GM18861 (cell line): Measurements from ENCODE around the gene HERC2.

Source experiments
- ATAC-seq: cut with Tn5 transposase; IDR thresholded peaks from one replicate; pipeline ENCODE4 v1.9.1; 2021; ENCODE audit not compliant: unreplicated experiment

The HERC2 gene

GRCh38 chr15:28116521-28117431, 205.2 kb downstream of the HERC2 start:
- no peak for ATAC-seq

DNA sequence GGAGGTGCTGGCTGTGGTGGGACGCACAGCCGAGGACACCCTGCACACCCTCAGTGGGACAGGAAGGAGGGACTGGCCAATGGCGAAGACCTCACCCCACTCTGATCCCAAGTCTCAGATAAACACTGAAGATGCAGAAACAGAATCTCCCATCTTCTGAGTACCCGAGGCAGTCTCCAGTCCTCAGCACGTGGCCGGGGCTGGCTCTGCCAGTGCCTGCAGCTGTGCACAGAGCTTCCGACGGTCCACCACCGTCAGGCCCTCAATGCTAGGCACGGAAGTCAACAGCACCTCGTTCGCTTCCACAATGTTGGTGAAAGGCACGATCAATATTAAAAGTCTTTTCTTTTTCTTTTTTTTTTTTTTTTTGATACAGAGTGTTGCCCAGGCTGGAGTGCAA, 206.1 kb downstream of the HERC2 start:
- no peak for ATAC-seq

DNA sequence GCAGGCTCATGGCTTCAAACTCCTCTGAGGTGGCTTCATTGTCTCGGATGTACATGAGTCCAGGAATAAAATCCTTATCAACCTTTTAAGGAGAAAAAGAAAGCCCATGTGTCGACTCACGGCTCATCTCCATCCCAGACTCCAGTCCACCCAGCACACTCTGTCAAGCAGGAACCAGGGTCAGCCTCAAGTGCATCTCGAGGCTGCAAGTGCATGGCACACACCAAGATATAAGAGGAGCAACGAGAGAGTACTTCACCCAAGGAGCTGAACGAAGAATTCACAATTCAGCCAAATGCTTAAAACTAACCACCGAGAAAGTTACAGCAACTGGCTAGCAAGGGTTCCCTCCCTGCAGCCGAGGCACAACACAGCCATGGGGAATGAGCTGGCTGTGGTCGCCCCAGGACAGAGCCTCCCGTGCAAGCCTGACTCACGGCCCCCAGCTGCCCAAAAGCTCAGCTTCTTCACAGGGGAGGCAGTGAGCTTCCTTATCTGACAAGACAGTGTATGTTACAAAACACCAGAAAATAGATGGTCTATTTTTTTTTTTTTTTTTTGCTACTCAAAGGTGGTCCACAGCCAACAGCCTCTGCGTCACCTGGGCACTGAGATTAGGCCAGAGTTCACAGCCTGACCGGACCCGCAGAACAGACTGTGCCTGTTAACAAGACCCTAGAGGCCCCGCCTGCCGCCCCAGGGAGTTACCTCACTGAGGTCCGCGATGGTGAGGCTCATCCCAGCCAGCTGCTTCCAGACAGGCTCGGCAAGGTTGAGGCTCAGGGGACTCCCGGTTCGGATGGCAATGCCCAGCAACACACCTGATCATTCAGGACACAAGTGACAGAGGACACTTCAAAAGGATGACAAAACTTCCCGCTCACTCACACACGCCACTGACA, 207.0 kb downstream of the HERC2 start:
- no peak for ATAC-seq

GRCh38 chr15:28114114-28114455, 207.9 kb downstream of the HERC2 start:
- ATAC-seq = no peak

GRCh38 chr15:28113394-28114113, 208.4 kb downstream of the HERC2 start:
- ATAC-seq = no peak

DNA sequence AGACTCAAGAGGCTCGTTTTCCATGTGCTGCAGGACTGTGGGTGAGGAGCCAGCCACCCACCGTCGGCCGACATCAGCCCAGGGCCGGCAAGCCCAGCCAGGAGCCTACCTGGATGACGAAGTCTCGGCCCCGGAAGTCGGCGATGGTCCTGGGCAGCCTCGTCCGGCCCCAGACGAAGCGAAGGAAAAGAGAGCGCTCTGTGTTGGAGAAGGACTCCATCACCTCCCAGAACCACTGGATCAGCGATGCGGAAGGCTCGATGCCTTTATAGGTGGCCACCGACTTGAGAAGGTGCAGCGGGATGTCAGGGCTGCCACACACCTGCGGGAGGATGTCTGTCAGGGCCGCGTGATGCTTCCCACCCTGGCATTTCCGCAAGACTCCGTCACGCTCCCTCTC, 209.0 kb downstream of the HERC2 start:
- no peak for ATAC-seq

GRCh38 chr15:28112101-28112760, 209.7 kb downstream of the HERC2 start:
- ATAC-seq = no peak

GRCh38 chr15:28111543-28111942, 210.4 kb downstream of the HERC2 start:
- ATAC-seq = no peak

DNA sequence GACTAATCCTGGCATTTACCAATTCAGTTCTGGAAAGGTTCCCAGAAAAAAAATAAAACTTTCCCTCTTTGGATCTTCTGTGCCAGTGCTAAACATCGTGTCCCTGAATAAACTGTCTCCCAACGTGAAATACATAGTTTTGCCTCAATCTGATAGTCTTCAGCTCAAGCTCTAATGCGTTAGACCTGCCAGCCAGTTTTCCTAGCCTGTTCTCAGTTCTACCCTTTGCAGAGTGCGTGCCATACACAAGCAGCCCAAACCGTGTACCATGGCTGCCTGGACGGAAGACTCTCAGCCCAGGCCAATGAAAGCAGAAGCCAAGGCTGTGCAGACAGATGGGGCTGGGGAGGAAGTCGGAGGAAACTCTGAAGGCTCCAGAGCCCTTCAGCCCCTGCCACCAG, 211.5 kb downstream of the HERC2 start:
- ATAC-seq = no peak

- no peak for ATAC-seq
Measured at GRCh38 chr15:28109626-28110455, 212.1 kb downstream of the HERC2 start.

- no peak for ATAC-seq
Measured at GRCh38 chr15:28107904-28108275, 214.1 kb downstream of the HERC2 start.

- no peak for ATAC-seq
Measured at GRCh38 chr15:28107111-28107903, 214.7 kb downstream of the HERC2 start.

DNA sequence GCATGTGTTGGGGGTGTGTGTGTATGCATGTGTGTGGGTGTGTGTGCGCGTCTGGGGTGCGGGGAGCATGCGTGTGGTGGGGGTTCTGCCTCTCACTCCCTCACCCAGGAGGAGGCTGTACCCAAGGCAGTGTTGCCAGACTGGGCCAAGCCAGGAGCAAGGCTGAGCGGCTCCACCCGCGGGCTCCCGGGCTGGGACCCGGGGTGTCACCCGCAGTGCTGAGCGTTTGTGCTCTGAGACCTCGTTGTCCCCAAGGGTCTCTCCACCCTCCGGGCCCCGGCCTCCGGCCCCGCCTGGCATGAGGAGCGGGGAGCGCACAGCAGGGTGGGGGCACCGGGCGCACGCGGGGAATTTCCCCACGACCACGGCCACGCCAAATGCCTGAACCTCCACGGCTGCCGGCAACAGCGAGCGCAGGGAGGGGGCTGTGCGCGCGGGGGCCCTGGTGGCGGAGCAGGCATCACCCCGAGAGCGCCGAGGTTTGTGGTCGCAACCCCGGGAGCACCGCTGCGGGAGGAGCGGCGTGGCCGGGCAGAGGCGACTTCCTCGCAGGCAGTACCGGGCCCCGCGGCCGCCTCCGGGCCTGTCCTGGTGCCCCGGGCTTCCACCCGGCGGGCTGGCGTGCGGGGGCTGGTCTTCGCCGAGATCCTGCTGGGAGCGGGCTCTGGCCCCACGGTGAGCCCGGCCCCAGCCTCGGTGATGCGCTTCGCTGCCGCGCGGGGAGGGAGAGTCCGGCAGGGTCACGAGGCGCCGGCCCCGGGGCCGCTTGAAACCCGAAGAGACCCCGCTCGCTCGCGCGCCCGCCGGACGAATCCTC, 215.5 kb downstream of the HERC2 start:
- ATAC-seq = no peak

- ATAC-seq = no peak
Measured at GRCh38 chr15:28105793-28106192, 216.2 kb downstream of the HERC2 start.

DNA sequence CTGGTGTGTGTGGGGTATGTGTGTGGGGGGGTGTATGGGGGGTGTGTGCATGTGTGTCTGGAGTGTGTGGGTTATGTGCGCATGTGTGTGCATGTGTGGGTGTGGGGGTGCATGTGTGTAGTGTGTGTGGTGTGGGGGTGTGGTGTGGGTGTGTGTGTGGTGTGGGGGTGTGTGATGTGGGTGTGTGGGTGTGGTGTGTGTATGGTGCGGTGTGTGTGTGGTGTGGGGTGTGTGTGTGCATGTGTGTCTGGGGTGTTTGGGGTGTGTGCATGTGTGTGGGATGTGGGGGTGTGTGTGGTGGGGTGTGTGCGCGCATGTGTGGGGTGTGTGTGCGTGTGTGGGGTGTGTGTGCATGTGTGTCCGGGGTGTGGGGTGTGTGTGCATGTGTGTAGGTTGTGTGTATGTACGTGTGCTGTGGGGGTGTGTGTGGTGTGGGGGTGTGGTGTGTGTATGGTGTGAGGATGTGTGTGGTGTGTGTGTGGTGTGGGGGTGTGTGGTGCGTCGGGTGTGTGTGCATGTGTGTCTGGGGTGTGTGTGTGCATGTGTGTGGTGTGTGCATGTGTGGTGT, 216.7 kb downstream of the HERC2 start:
- no peak for ATAC-seq

DNA sequence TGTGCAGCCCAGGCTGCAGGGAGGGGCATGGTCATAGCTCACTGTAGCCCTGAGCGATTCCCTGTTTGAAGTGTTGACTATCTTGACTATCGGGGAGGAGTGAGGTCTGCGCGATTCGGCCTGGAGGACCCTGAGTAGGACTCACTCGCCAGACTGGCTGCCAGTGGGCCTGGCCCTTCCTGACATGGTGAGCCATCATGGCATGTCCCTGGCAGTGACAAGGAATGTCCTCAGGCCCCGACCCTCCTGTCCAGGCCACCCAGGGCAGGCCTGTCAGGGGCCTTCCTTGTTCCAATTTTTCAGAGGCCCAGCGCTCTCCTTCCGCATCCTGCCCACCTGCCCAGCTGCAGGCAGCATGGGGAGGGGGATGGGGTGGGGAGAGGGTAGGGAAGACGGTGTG, 217.7 kb downstream of the HERC2 start:
- ATAC-seq = no peak

DNA sequence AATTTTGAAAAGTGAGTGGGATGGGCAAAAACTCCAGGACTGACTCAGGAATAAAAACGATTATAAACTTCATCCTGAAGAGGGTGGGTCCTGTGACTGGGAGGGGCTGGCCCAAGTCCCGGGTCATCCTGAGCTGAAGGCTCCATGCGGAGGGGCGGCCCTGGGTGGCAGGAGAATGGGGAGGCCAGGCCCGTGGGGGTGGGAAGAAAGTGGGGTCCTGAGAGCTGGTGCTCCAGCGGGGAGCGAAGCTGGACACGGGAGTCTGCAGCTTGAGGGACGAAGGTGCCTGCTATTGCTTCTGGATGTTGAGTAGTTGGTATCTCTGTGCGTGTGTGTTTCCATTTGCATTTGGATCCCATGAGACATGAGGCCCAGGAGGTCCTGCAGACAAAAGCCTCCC, 218.1 kb downstream of the HERC2 start:
- ATAC-seq = no peak

GRCh38 chr15:28101983-28102441, 220.0 kb downstream of the HERC2 start:
- no peak for ATAC-seq
